ENCODE data around the gene TGFB2. TPM values are rescaled to one million over a fixed set of nuclear protein-coding genes. Genes with fewer than 3 reads are reported as not detected.

The TGFB2 gene
- total RNA-seq, 1 experiment from 2014 or later = 1.2 TPM

- peaks cover 38% of the 10 kb centered on the region for H3K4me1 ChIP-seq (ENCODE audit: insufficient read depth, low read length, poor library complexity, severe bottlenecking)
- no peaks in the 10 kb centered on the region for H3K36me3 ChIP-seq (ENCODE audit: insufficient read depth, low read length, poor library complexity, severe bottlenecking)
- no peak for DNase-seq (ENCODE audit: low spot score)
- no peak for TF ChIP-seq CTCF (conservative IDR thresholded peaks at IDR 0.05; ENCODE audit: low read depth, low read length)
- no peak for TF ChIP-seq EZH2 (IDR thresholded peaks at IDR 0.05; ENCODE audit: borderline replicate concordance, low read depth, low read length, poor library complexity, severe bottlenecking)
- intact Hi-C loops (cut with micrococcal nuclease; ENCODE audit: unreplicated experiment) = no loop called here
- no peak overlapping the region for H3K27ac ChIP-seq (ENCODE audit: low read depth, low read length, poor library complexity, severe bottlenecking)
- POLR2A ChIA-PET (ENCODE audit: low non-redundant PET) = no interaction called here
- CTCF ChIA-PET = no interaction called here
- no TSS peak for BruUV-seq (replicated peaks)
- no peaks in the 10 kb centered on the region for H3K9me3 ChIP-seq (ENCODE audit: low read depth, low read length, poor library complexity, severe bottlenecking)
- H3K4me3 ChIP-seq (ENCODE audit: low read depth, low read length, poor library complexity, severe bottlenecking) = no peak overlapping the region
- peaks cover 6% of the 10 kb centered on the region for H3K27me3 ChIP-seq (replicated peaks; ENCODE audit: insufficient read depth, low read depth, low read length, poor library complexity)
These were observed 4.9 kb downstream of the TGFB2 start for GRCh38 chr1:218350035-218350525.

GRCh38 chr1:218350801-218351266 lies 5.7 kb downstream of the TGFB2 start:
- TF ChIP-seq EZH2 (IDR thresholded peaks at IDR 0.05; ENCODE audit: borderline replicate concordance, low read depth, low read length, poor library complexity, severe bottlenecking) (no peak), CTCF (conservative IDR thresholded peaks at IDR 0.05; ENCODE audit: low read depth, low read length) (no peak)
- peak overlapping the region; percentile 37 for H3K4me3 ChIP-seq (ENCODE audit: low read depth, low read length, poor library complexity, severe bottlenecking)
- CTCF ChIA-PET = no interaction called here
- peaks cover 34% of the 10 kb centered on the region for H3K4me1 ChIP-seq (ENCODE audit: insufficient read depth, low read length, poor library complexity, severe bottlenecking)
- no TSS peak for BruUV-seq (replicated peaks)
- H3K9me3 ChIP-seq (ENCODE audit: low read depth, low read length, poor library complexity, severe bottlenecking) = no peaks in the 10 kb centered on the region
- peak; percentile 33 for DNase-seq (ENCODE audit: low spot score)
- H3K27ac ChIP-seq (ENCODE audit: low read depth, low read length, poor library complexity, severe bottlenecking) = peak overlapping the region; percentile 8
- POLR2A ChIA-PET (ENCODE audit: low non-redundant PET) = no interaction called here
- H3K36me3 ChIP-seq (ENCODE audit: insufficient read depth, low read length, poor library complexity, severe bottlenecking) = no peaks in the 10 kb centered on the region
- intact Hi-C loops (cut with micrococcal nuclease; ENCODE audit: unreplicated experiment) = no loop called here
- peaks cover 6% of the 10 kb centered on the region for H3K27me3 ChIP-seq (replicated peaks; ENCODE audit: insufficient read depth, low read depth, low read length, poor library complexity)

- POLR2A ChIA-PET (ENCODE audit: low non-redundant PET) = no interaction called here
- H3K9me3 ChIP-seq (ENCODE audit: low read depth, low read length, poor library complexity, severe bottlenecking) = no peaks in the 10 kb centered on the region
- no peak for TF ChIP-seq EZH2 (IDR thresholded peaks at IDR 0.05; ENCODE audit: borderline replicate concordance, low read depth, low read length, poor library complexity, severe bottlenecking)
- TF ChIP-seq CTCF (conservative IDR thresholded peaks at IDR 0.05; ENCODE audit: low read depth, low read length) = peak; percentile 64
- H3K27ac ChIP-seq (ENCODE audit: low read depth, low read length, poor library complexity, severe bottlenecking) = peak overlapping the region; percentile 8
- peak; percentile 63 for DNase-seq (ENCODE audit: low spot score)
- BruUV-seq (replicated peaks) = no TSS peak
- no peaks in the 10 kb centered on the region for H3K36me3 ChIP-seq (ENCODE audit: insufficient read depth, low read length, poor library complexity, severe bottlenecking)
- H3K4me1 ChIP-seq (ENCODE audit: insufficient read depth, low read length, poor library complexity, severe bottlenecking) = peaks cover 31% of the 10 kb centered on the region
- peaks cover 2% of the 10 kb centered on the region for H3K27me3 ChIP-seq (replicated peaks; ENCODE audit: insufficient read depth, low read depth, low read length, poor library complexity)
- H3K4me3 ChIP-seq (ENCODE audit: low read depth, low read length, poor library complexity, severe bottlenecking) = peak overlapping the region; percentile 37
- CTCF ChIA-PET = no interaction called here
- intact Hi-C loops (cut with micrococcal nuclease; ENCODE audit: unreplicated experiment) = no loop called here
These were observed 6.4 kb downstream of the TGFB2 start for GRCh38 chr1:218351391-218352074.

All from A673 (cell line).